SK-N-MC (cell line): Measurements from ENCODE around the gene FBXO10.

ENCODE experiments used
- DNase-seq: peaks from one replicate; pipeline ENCODE4 v3.0.0-alpha.2; 2011; ENCODE audit warnings: low read depth, low spot score
- H3K27ac ChIP-seq: fragments of 200-600 bp; sonication (generic); 2 replicates; pipeline ENCODE4 v1.5.1; 2016; ENCODE audit warnings: mixed run types
- H3K36me3 ChIP-seq: fragments of 200-600 bp; sonication (generic); 2 replicates; pipeline ENCODE4 v1.6.1; 2017; ENCODE audit warnings: antibody characterized with exemption, low read length, mixed read lengths; ENCODE audit not compliant: insufficient read depth
- H3K4me3 ChIP-seq: fragments of 200-600 bp; sonication (generic); 2 replicates; pipeline ENCODE4 v1.5.1; 2016
- H3K9ac ChIP-seq: fragments of 200-600 bp; sonication (generic); 2 replicates; pipeline ENCODE4 v1.8.0; 2017; ENCODE audit warnings: mixed run types, mixed read lengths; ENCODE audit not compliant: insufficient read length
- H3K9me3 ChIP-seq: fragments of 200-600 bp; sonication (generic); 2 replicates; pipeline ENCODE4 v1.6.1; 2017; ENCODE audit warnings: low read depth, mild to moderate bottlenecking, antibody characterized with exemption, low read length, moderate library complexity, mixed read lengths
- EZH2 ChIP-seq: fragments of 200-600 bp; sonication (generic); IDR thresholded peaks from one replicate; pipeline ENCODE4 v1.6.1; 2017; ENCODE audit warnings: antibody characterized with exemption
- FOXP2 ChIP-seq: optimal IDR thresholded peaks from 2 replicates; pipeline ENCODE3; 2011; ENCODE audit warnings: mild to moderate bottlenecking, moderate library complexity; ENCODE audit not compliant: insufficient read depth; ENCODE audit errors: extremely low read length, control extremely low read depth
- POLR2AphosphoS5 ChIP-seq: IDR thresholded peaks from 2 replicates; pipeline ENCODE4 v1.6.1; 2012; ENCODE audit warnings: mild to moderate bottlenecking, low read depth, low read length, borderline replicate concordance

FBXO10 gene

DNA sequence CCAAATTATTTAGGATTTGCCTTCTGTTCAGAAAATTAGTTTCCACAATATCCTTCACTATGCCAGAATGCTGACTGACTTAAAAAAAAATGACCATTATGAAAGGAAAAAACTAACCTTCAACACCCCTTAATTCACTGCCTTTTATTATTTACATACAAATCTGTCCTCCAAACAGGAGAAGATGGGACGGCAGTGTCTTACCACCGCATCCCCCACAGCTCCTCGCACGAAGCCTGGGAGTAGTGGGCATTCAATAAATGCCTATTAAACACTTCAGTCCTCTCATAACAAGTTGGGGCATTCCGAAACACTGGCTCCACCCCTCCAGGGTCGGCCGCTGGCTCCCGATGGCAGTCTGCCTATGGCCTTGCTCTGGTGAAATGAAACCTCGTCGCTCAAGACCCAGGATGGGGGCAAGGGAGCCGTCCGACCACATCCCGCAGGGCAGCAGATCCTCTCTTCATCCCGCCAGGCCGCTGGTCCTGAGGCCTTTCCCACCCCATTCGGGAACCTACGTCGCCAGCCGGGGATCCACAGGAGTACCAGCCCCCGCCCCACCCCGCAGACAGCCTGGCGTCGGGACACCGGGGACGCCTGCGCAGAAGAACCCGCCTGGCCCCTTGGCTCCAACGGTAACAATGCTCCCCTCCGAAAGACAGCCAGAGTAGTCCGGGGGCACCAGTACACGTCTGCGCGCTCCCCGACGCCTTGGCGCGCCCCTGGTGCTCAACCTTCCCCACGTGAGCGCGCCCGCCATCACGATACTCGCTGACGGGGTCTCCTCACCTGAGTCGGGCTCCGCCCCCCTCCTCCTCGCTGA is 111.5 kb downstream of the FBXO10 start:
- Histone ChIP-seq H3K9me3 (no peaks in the 10 kb centered on the region), H3K27ac (peak overlapping the region; percentile 93), H3K9ac (peak overlapping the region; percentile 84), H3K36me3 (peaks cover 2% of the 10 kb centered on the region; the same call in 1 of the 2 replicates), H3K4me3 (peak overlapping the region; percentile 93)
- DNase-seq, result no peak
- TF ChIP-seq FOXP2, result no peak
- TF ChIP-seq POLR2AphosphoS5, result no peak; the same call in none of the 2 replicates
- no peak for TF ChIP-seq EZH2

DNA sequence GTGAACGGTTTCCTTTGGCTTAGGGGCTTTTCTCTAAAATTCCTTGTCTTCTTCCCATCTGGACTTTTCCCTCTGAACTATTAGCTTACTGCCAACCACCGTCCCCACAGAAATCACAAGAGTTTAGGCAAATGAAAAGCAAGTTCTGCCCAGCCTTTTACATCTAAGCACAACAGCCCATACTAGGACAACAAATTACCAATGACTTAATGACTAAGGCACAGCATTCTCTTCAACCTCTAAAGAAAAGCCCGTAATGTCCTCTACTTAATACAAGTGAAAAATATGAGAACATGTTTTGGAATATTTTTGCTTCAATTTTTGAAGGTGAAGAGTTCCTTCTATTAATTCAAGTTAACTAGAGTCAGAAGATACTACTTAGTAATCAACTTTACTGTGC is 112.2 kb downstream of the FBXO10 start:
- Histone ChIP-seq H3K27ac (peak overlapping the region; percentile 93), H3K4me3 (peak overlapping the region; percentile 93), H3K36me3 (peaks cover 2% of the 10 kb centered on the region; the same call in 1 of the 2 replicates), H3K9ac (peak overlapping the region; percentile 84), H3K9me3 (no peaks in the 10 kb centered on the region)
- TF ChIP-seq FOXP2, result no peak
- no peak for TF ChIP-seq EZH2
- TF ChIP-seq POLR2AphosphoS5, result no peak
- DNase-seq, result no peak
